NCI-H345 (cell line): ENCODE measurements around the gene AHNAK2.

Source experiments
- DNase-seq: peaks from one replicate; lab custom pipeline; 2025; lab: John Stamatoyannopoulos, UW

AHNAK2 gene

GRCh38 chr14:105012171-105012985, 34.2 kb upstream of the AHNAK2 start:
- DNase-seq = no peak

GRCh38 chr14:105011312-105011990, 33.3 kb upstream of the AHNAK2 start:
- DNase-seq = no peak

DNA sequence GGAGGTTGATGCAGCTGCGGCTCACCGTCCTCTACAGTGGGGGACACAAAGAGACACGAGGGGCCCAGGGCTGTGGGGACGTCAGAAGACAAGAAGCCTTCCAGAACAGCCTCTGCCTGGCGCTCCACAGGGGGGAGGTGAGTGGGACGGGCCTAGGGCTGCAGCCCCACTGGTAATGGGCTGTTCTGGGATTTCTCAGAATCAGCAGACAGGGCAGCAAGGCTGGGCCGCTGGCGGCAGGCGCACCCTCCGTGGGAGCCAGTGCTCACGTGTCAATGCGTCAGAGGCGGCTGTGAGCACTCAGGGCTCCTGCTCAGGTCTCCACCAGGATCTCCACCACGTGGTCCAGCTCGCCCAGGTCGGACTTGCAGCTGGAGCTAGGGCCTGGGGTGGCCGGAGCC, 32.7 kb upstream of the AHNAK2 start:
- no peak for DNase-seq

- no peak for DNase-seq
These were observed 31.9 kb upstream of the AHNAK2 start for GRCh38 chr14:105010106-105010505.

DNA sequence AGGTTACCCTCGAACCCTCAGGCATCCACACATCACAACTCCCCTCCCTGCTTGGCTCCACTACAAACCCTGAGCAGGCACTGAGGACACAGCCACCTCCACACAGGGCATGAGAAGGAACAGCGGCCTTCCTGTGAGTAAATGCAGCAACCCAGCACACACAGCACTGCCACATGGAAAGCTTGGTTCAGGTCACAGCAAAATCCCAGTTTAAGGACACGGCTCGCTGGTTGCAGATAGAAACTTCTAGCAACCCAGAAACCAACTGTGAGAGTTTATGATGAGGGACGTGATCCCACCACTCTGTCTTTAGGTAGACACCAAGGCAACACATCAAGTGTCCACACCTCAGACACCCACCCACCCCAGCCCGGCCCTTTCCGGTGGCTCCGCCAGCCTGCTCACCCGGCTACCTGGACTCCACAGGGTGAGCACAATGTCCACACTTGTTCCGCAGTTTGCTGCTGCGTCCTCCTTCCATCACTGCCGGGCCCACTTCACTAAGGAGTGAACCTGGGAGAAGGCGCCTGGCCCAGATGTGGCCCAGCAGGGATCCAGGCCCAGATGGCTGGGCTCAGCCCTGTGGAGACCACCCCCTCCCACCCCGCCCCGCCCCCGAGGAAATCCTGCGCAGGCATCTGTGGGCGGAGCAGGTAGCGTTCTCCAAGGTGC, 29.6 kb upstream of the AHNAK2 start:
- no peak for DNase-seq

- DNase-seq = no peak
These were observed 28.8 kb upstream of the AHNAK2 start for GRCh38 chr14:105006831-105007592.

- DNase-seq = no peak
These were observed 28.0 kb upstream of the AHNAK2 start for GRCh38 chr14:105005929-105006830.

DNA sequence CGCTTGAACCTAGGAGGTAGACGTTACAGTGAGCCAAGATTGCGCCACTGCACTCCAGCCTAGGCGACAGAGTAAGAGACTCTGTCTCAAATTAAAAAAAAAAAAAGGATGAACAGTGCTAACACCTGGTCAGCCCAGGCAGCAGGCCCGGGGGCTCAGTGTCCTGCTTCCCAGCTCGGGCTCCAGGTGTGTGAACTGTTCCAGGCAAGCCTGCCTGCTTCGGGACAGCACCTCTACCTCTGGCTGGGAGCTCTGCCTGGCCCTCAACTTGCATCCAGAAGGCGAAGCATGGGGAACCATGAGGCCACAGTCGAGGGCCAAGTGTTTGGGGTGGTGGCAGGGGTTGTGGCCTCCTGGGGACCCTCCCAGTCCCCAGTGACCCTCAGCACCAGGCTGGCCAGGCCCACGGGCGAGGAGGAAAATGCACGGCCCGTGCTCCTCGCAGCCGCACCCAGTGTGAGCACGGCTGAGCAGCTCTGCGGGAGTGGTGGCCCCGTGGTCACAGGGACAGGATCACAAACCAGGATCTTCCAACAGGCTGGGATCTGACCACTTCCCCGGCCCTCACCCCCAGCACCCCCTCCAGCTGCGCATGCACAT, 27.3 kb upstream of the AHNAK2 start:
- DNase-seq = no peak

DNA sequence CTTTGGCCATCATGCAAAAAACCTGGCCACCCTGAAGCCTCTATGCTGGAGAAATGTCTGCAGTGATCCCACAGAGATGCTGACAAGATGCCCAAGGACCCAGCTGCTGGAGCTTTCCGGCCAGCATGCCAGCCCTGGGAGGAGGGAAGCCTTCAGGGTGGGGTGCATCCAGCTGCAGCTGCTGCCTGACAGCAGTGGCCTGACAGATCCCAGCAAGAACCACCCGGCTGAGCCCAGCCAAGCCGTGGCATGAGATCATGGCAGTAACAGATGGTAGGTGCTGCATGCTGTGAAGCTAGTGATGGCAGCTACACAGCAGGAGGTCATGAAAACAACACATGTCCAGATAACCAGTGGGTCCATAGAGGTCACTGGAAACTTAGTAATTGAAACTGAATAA, 21.2 kb upstream of the AHNAK2 start:
- DNase-seq = no peak

GRCh38 chr14:104998801-104999200, 20.6 kb upstream of the AHNAK2 start:
- peak; percentile 83 for DNase-seq

- DNase-seq = no peak
These were observed 18.3 kb upstream of the AHNAK2 start for GRCh38 chr14:104996483-104996882.

DNA sequence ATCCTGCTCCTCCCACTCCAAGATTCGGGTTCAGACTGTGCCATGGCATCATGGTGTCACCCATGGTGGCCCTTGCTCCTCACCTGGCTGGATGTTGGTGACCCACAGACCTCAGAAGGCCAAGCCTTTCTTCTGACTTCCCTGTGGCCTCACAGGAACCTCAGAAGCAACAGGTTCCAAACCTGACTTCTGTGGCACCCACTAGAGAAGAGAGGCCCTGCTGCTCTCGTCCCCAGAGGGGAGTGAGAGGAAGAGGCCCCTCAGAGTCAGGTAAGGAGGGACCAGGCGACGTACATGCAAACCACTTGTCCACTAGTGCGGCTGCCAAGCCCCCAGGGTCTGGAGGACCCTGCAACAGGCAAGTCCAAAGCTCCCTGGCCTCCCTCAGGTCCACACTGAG, 17.9 kb upstream of the AHNAK2 start:
- DNase-seq = no peak

- DNase-seq = no peak
These were observed 16.8 kb upstream of the AHNAK2 start for GRCh38 chr14:104994978-104995377.

GRCh38 chr14:104993808-104994591, 15.8 kb upstream of the AHNAK2 start:
- no peak for DNase-seq

GRCh38 chr14:104993306-104993705, 15.1 kb upstream of the AHNAK2 start:
- no peak for DNase-seq

GRCh38 chr14:104992501-104992900, 14.3 kb upstream of the AHNAK2 start:
- no peak for DNase-seq

DNA sequence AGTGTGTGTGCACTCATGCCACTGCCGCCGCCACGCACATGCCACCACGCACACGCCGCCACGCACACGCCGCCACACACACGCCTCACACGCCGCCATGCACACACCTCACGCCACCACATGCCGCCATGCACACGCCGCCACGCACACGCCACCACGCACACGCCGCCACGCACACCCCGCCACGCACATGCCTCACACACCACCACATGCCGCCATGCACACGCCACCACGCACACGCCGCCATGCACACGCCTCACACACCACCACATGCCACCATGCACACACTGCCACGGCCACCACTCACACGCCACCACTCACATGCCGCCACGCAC, 13.7 kb upstream of the AHNAK2 start:
- no peak for DNase-seq

- no peak for DNase-seq
These were observed 11.8 kb upstream of the AHNAK2 start for GRCh38 chr14:104989951-104990303.

DNA sequence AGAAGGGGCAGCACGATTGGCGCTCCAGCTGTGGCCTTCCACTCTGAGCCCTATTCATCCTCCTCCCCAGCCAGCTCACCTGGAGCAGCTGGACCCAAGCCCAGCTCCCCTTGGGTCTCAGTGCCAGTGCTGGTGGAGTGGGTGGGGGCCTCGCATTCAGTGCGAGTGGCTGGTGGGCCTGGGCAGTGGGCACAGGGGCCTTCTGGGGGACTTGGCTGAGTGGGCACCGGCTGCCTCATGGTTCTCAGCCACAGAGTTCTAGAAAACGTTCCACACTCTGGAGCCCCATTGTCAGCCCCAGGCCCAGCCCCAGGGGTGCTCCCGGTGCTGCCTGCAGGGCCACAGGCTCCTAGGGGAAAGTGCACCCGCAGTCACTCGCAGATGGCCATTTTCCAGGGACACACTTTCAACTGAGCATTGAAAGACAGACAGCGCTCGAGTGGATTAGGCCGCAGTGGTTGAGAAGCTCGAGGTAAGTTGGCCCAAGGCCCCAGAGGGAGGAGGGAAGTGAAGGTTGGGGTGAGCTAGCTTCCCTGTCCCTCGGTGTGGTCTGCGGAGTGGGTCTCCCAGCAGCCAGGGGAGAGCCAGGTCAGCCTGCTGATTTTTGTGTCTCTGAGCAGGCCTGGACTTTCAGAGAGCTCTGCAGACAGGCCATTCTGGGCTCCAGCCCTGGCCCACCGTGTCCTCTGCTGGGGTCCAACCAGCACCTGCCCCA, 11.2 kb upstream of the AHNAK2 start:
- no peak for DNase-seq
